HepG2 (cell line): ENCODE results near the gene WDR81. TPM values are rescaled to one million over a fixed set of nuclear protein-coding genes. Genes with fewer than 3 reads are reported as not detected.

Source experiments
- BRCA1 ChIP-seq: sonication (generic); formaldehyde crosslinking; IDR thresholded peaks from 2 replicates; pipeline ENCODE4 v1.4.0; 2020; ENCODE audit warnings: missing genetic modification reagents
- CBX5 ChIP-seq: sonication (generic); formaldehyde crosslinking; IDR thresholded peaks from 2 replicates; pipeline ENCODE4 v1.4.0; 2020; ENCODE audit warnings: missing genetic modification reagents, borderline replicate concordance
- ERF ChIP-seq: IDR thresholded peaks from 2 replicates; pipeline ENCODE4 v1.6.1; 2018; ENCODE audit warnings: missing biosample characterization, missing genetic modification reagents
- FIP1L1 ChIP-seq: fragments of 200-400 bp; formaldehyde crosslinking; IDR thresholded peaks from 2 replicates; pipeline ENCODE4 v1.6.1; 2018; ENCODE audit warnings: low read depth, mild to moderate bottlenecking, low read length, moderate library complexity, borderline replicate concordance; ENCODE audit not compliant: insufficient read depth
- IRF2 ChIP-seq: IDR thresholded peaks from 2 replicates; pipeline ENCODE4 v1.6.1; 2018; ENCODE audit warnings: missing genetic modification reagents, missing compliant biosample characterization
- MBNL3 ChIP-seq: fragments of 250-450 bp; sonication (Bioruptor Pico); conservative IDR thresholded peaks from 2 replicates; pipeline ENCODE4 v1.8.0; 2022; ENCODE audit warnings: mild to moderate bottlenecking, inconsistent platforms
- NCOA5 ChIP-seq: sonication (generic); formaldehyde crosslinking; IDR thresholded peaks from 2 replicates; pipeline ENCODE4 v1.4.0; 2020; ENCODE audit warnings: missing genetic modification reagents
- SETDB1 ChIP-seq: sonication (generic); formaldehyde crosslinking; IDR thresholded peaks from 2 replicates; pipeline ENCODE4 v1.5.1; 2020; ENCODE audit warnings: missing genetic modification reagents, mild to moderate bottlenecking, borderline replicate concordance
- SSRP1 ChIP-seq: IDR thresholded peaks from 2 replicates; pipeline ENCODE4 v1.6.1; 2016; ENCODE audit warnings: control low read depth
- TAF15 ChIP-seq: fragments of 200-400 bp; formaldehyde crosslinking; IDR thresholded peaks from one replicate; pipeline ENCODE4 v1.6.1; 2018; ENCODE audit warnings: mild to moderate bottlenecking, low read depth, low read length; ENCODE audit not compliant: poor library complexity, severe bottlenecking
- ZNF160 ChIP-seq: sonication (generic); formaldehyde crosslinking; IDR thresholded peaks from 2 replicates; pipeline ENCODE4 v1.8.0; 2022; ENCODE audit warnings: mild to moderate bottlenecking, inconsistent platforms, missing genetic modification reagents
- ZNF331 ChIP-seq: sonication (generic); formaldehyde crosslinking; IDR thresholded peaks from 2 replicates; pipeline ENCODE4 v1.4.0; 2020; ENCODE audit warnings: missing genetic modification reagents
- ZNF383 ChIP-seq: sonication (generic); formaldehyde crosslinking; IDR thresholded peaks from 2 replicates; pipeline ENCODE4 v1.4.0; 2020; ENCODE audit warnings: missing genetic modification reagents, mild to moderate bottlenecking, borderline replicate concordance
- polyA plus RNA-seq, 8 experiments: library from polyadenylated mRNA; depleted of rRNA in 3 of 8; stranded (reverse) in 7 of 8; unstranded in 1 of 8; fragments of >200 nt; fragmentation: Illumina TruSeq in 4 of 8; extraction: Trizol in 4 of 8; gene quantifications; 2 replicates each; pipeline versions ENCODE4 v1.2.1 to v1.2.3, GENCODE V29; 2011 to 2016; ENCODE audit warnings: low read depth in 4 of 8, missing spikeins in 1 of 8, mixed read lengths in 1 of 8; ENCODE audit not compliant: insufficient read depth in 1 of 8
- total RNA-seq, 5 experiments: library from RNA; depleted of rRNA; stranded (reverse); fragments of >200 nt; fragmentation: Illumina TruSeq; extraction: Trizol; gene quantifications; 2 replicates each; pipeline ENCODE4 v1.2.3, GENCODE V29; 2016; ENCODE audit warnings: low read depth in 1 of 5
- TF ChIP-seq, protein P1 (sequence below): IDR thresholded peaks from 2 replicates; pipeline ENCODE4 v1.4.0; 2020; ENCODE audit warnings: mild to moderate bottlenecking, missing genetic modification reagents
- TF ChIP-seq, protein P2 (sequence below): sonication (generic); formaldehyde crosslinking; IDR thresholded peaks from 2 replicates; pipeline ENCODE4 v1.4.0; 2020; ENCODE audit warnings: low read depth, mild to moderate bottlenecking, missing genetic modification reagents
- TF ChIP-seq, protein P3 (sequence below): sonication (generic); formaldehyde crosslinking; IDR thresholded peaks from 2 replicates; pipeline ENCODE4 v1.5.0; 2020; ENCODE audit warnings: mild to moderate bottlenecking, missing genetic modification reagents
- TF ChIP-seq, protein P4 (sequence below): sonication (generic); formaldehyde crosslinking; IDR thresholded peaks from 2 replicates; pipeline ENCODE4 v1.4.0; 2020; ENCODE audit warnings: missing genetic modification reagents
- TF ChIP-seq, protein P5 (sequence below): sonication (generic); formaldehyde crosslinking; IDR thresholded peaks from 2 replicates; pipeline ENCODE4 v1.8.1; 2023; ENCODE audit warnings: missing genetic modification reagents, mild to moderate bottlenecking, borderline replicate concordance
- TF ChIP-seq, protein P6 (sequence below): sonication (generic); formaldehyde crosslinking; IDR thresholded peaks from 2 replicates; pipeline ENCODE4 v1.4.0; 2020; ENCODE audit warnings: mild to moderate bottlenecking, missing genetic modification reagents

WDR81 gene
- total and polyA plus RNA-seq, 2 of the 13 experiments (the other 11 are each of a cell fraction or from before 2014, with no cell fraction given) = 9.1 to 16.7 TPM

DNA sequence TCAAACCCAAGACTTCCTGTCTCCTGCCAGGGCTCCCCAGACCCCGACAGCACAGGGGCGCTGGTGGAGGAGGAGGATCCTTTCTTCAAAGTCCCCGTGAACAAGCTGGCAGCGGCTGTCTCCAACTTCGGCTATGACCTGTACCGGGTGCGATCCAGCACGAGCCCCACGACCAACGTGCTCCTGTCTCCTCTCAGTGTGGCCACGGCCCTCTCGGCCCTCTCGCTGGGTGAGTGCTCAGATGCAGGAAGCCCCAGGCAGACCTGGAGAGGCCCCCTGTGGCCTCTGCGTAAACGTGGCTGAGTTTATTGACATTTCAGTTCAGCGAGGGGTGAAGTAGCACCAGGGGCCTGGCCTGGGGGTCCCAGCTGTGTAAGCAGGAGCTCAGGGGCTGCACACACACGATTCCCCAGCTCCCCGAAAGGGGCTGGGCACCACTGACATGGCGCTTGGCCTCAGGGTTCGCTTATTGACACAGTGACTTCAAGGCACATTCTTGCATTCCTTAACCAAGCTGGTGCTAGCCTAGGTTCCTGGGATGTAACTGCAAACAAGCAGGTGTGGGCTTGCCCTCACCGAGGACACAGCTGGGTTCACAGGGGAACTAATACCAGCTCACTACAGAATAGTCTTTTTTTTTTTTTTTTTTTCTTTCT, 45.4 kb downstream of the WDR81 start (continued):
- TF ChIP-seq, protein P1, sequence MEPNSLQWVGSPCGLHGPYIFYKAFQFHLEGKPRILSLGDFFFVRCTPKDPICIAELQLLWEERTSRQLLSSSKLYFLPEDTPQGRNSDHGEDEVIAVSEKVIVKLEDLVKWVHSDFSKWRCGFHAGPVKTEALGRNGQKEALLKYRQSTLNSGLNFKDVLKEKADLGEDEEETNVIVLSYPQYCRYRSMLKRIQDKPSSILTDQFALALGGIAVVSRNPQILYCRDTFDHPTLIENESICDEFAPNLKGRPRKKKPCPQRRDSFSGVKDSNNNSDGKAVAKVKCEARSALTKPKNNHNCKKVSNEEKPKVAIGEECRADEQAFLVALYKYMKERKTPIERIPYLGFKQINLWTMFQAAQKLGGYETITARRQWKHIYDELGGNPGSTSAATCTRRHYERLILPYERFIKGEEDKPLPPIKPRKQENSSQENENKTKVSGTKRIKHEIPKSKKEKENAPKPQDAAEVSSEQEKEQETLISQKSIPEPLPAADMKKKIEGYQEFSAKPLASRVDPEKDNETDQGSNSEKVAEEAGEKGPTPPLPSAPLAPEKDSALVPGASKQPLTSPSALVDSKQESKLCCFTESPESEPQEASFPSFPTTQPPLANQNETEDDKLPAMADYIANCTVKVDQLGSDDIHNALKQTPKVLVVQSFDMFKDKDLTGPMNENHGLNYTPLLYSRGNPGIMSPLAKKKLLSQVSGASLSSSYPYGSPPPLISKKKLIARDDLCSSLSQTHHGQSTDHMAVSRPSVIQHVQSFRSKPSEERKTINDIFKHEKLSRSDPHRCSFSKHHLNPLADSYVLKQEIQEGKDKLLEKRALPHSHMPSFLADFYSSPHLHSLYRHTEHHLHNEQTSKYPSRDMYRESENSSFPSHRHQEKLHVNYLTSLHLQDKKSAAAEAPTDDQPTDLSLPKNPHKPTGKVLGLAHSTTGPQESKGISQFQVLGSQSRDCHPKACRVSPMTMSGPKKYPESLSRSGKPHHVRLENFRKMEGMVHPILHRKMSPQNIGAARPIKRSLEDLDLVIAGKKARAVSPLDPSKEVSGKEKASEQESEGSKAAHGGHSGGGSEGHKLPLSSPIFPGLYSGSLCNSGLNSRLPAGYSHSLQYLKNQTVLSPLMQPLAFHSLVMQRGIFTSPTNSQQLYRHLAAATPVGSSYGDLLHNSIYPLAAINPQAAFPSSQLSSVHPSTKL (CRISPR knock-in tag) = no peak; the same call in none of the 2 replicates
- TF ChIP-seq SETDB1 (CRISPR knock-in tag) (no peak), MBNL3 (CRISPR knock-in tag) (no peak), NCOA5 (CRISPR knock-in tag) (no peak), FIP1L1 (no peak), BRCA1 (CRISPR knock-in tag) (no peak), ZNF160 (CRISPR knock-in tag) (no peak), TAF15 (no peak), CBX5 (no peak), ZNF383 (CRISPR knock-in tag) (no peak), ERF (CRISPR knock-in tag) (no peak), SSRP1 (no peak), ZNF331 (CRISPR knock-in tag) (0 out of 2 replicates have a peak, but pooled peaks have one; percentile 46), IRF2 (CRISPR knock-in tag) (peak; percentile 43; the same call in 1 of the 2 replicates)
- TF ChIP-seq, protein P2, sequence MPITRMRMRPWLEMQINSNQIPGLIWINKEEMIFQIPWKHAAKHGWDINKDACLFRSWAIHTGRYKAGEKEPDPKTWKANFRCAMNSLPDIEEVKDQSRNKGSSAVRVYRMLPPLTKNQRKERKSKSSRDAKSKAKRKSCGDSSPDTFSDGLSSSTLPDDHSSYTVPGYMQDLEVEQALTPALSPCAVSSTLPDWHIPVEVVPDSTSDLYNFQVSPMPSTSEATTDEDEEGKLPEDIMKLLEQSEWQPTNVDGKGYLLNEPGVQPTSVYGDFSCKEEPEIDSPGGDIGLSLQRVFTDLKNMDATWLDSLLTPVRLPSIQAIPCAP (CRISPR knock-in tag) = no peak
- TF ChIP-seq, protein P3, sequence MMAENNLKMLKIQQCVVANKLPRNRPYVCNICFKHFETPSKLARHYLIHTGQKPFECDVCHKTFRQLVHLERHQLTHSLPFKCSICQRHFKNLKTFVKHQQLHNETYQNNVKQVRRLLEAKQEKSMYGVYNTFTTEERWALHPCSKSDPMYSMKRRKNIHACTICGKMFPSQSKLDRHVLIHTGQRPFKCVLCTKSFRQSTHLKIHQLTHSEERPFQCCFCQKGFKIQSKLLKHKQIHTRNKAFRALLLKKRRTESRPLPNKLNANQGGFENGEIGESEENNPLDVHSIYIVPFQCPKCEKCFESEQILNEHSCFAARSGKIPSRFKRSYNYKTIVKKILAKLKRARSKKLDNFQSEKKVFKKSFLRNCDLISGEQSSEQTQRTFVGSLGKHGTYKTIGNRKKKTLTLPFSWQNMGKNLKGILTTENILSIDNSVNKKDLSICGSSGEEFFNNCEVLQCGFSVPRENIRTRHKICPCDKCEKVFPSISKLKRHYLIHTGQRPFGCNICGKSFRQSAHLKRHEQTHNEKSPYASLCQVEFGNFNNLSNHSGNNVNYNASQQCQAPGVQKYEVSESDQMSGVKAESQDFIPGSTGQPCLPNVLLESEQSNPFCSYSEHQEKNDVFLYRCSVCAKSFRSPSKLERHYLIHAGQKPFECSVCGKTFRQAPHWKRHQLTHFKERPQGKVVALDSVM (CRISPR knock-in tag) = 0 out of 2 replicates have a peak, but pooled peaks have one; percentile 10
- TF ChIP-seq, protein P4, sequence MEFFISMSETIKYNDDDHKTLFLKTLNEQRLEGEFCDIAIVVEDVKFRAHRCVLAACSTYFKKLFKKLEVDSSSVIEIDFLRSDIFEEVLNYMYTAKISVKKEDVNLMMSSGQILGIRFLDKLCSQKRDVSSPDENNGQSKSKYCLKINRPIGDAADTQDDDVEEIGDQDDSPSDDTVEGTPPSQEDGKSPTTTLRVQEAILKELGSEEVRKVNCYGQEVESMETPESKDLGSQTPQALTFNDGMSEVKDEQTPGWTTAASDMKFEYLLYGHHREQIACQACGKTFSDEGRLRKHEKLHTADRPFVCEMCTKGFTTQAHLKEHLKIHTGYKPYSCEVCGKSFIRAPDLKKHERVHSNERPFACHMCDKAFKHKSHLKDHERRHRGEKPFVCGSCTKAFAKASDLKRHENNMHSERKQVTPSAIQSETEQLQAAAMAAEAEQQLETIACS = no peak
- TF ChIP-seq, protein P5, sequence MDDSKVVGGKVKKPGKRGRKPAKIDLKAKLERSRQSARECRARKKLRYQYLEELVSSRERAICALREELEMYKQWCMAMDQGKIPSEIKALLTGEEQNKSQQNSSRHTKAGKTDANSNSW (CRISPR knock-in tag) = no peak
- TF ChIP-seq, protein P6, sequence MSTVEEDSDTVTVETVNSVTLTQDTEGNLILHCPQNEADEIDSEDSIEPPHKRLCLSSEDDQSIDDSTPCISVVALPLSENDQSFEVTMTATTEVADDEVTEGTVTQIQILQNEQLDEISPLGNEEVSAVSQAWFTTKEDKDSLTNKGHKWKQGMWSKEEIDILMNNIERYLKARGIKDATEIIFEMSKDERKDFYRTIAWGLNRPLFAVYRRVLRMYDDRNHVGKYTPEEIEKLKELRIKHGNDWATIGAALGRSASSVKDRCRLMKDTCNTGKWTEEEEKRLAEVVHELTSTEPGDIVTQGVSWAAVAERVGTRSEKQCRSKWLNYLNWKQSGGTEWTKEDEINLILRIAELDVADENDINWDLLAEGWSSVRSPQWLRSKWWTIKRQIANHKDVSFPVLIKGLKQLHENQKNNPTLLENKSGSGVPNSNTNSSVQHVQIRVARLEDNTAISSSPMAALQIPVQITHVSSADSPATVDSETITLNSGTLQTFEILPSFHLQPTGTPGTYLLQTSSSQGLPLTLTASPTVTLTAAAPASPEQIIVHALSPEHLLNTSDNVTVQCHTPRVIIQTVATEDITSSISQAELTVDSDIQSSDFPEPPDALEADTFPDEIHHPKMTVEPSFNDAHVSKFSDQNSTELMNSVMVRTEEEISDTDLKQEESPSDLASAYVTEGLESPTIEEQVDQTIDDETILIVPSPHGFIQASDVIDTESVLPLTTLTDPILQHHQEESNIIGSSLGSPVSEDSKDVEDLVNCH (CRISPR knock-in tag) = no peak
